ENCODE results near the gene PKHD1. TPM values are rescaled to one million over a fixed set of nuclear protein-coding genes. Genes with fewer than 3 reads are reported as not detected.
A peak's percentile ranks its signal among the peaks of the same experiment; 100 is the strongest.

Gene PKHD1
- total RNA-seq, 1 experiment from 2014 or later, result not detected

- Mint-ChIP-seq H3K27me3 (ENCODE audit: insufficient read depth, unreplicated experiment) (no peaks in the 10 kb centered on the region), H3K36me3 (ENCODE audit: insufficient read depth, unreplicated experiment) (no peaks in the 10 kb centered on the region), H3K4me1 (ENCODE audit: insufficient read depth, unreplicated experiment) (peaks cover 10% of the 10 kb centered on the region), H3K4me3 (ENCODE audit: unreplicated experiment) (no peak overlapping the region), H3K9me3 (ENCODE audit: unreplicated experiment) (no peaks in the 10 kb centered on the region), H3K27ac (ENCODE audit: low read depth, unreplicated experiment) (no peak overlapping the region)
- TF ChIP-seq CTCF (IDR thresholded peaks at IDR 0.05; ENCODE audit: unreplicated experiment), result no peak
- DNase-seq (ENCODE audit: unreplicated experiment), result no peak
- ChIA-PET POLR2A (interaction anchor here (0.6 kb wide), 1 partner anchor 862 kb away, joined by 3 read pairs; no protein-coding TSS in a partner anchor), CTCF (no interaction called here)
- intact Hi-C loops (cut with micrococcal nuclease), result no loop called here
- BruUV-seq (replicated peaks), result no TSS peak
Observed at GRCh38 chr6:51702851-51703250, 384.6 kb downstream of the PKHD1 start.

GRCh38 chr6:51684603-51685002 is 402.8 kb downstream of the PKHD1 start:
- Mint-ChIP-seq H3K36me3 (ENCODE audit: insufficient read depth, unreplicated experiment) (no peaks in the 10 kb centered on the region), H3K9me3 (ENCODE audit: unreplicated experiment) (no peaks in the 10 kb centered on the region), H3K27me3 (ENCODE audit: insufficient read depth, unreplicated experiment) (no peaks in the 10 kb centered on the region), H3K4me3 (ENCODE audit: unreplicated experiment) (no peak overlapping the region), H3K27ac (ENCODE audit: low read depth, unreplicated experiment) (no peak overlapping the region), H3K4me1 (ENCODE audit: insufficient read depth, unreplicated experiment) (peaks cover 5% of the 10 kb centered on the region)
- intact Hi-C loops (cut with micrococcal nuclease), result no loop called here
- no peak for TF ChIP-seq CTCF (IDR thresholded peaks at IDR 0.05; ENCODE audit: unreplicated experiment)
- POLR2A ChIA-PET, result no interaction called here
- no peak for DNase-seq (ENCODE audit: unreplicated experiment)
- CTCF ChIA-PET, result no interaction called here
- no TSS peak for BruUV-seq (replicated peaks)

- Mint-ChIP-seq H3K27me3 (ENCODE audit: insufficient read depth, unreplicated experiment) (no peaks in the 10 kb centered on the region), H3K27ac (ENCODE audit: low read depth, unreplicated experiment) (no peak overlapping the region), H3K4me1 (ENCODE audit: insufficient read depth, unreplicated experiment) (peaks cover under 1% of the 10 kb centered on the region), H3K9me3 (ENCODE audit: unreplicated experiment) (no peaks in the 10 kb centered on the region), H3K4me3 (ENCODE audit: unreplicated experiment) (no peak overlapping the region), H3K36me3 (ENCODE audit: insufficient read depth, unreplicated experiment) (no peaks in the 10 kb centered on the region)
- intact Hi-C loops (cut with micrococcal nuclease), result no loop called here
- ChIA-PET CTCF (no interaction called here), POLR2A (no interaction called here)
- no peak for DNase-seq (ENCODE audit: unreplicated experiment)
- no TSS peak for BruUV-seq (replicated peaks)
- no peak for TF ChIP-seq CTCF (IDR thresholded peaks at IDR 0.05; ENCODE audit: unreplicated experiment)
Observed at GRCh38 chr6:51684038-51684437, 403.4 kb downstream of the PKHD1 start.

GRCh38 chr6:51678905-51679620 is 408.4 kb downstream of the PKHD1 start:
- ChIA-PET POLR2A (interaction anchor here (0.6 to 1.1 kb wide), 6 partner anchors 18 to 572 kb away, joined by 3 to 5 read pairs (median 3); no protein-coding TSS in a partner anchor), CTCF (interaction anchor here (0.6 to 0.7 kb wide), 3 partner anchors 116 to 857 kb away, joined by 3 to 4 read pairs (median 3); no protein-coding TSS in a partner anchor)
- peak overlapping the region; percentile 75 for H3K27ac Mint-ChIP-seq (ENCODE audit: low read depth, unreplicated experiment)
- H3K36me3 Mint-ChIP-seq (ENCODE audit: insufficient read depth, unreplicated experiment), result no peaks in the 10 kb centered on the region
- no peaks in the 10 kb centered on the region for H3K4me1 Mint-ChIP-seq (ENCODE audit: insufficient read depth, unreplicated experiment)
- peak overlapping the region; percentile 36 for H3K4me3 Mint-ChIP-seq (ENCODE audit: unreplicated experiment)
- DNase-seq (ENCODE audit: unreplicated experiment), result peak; percentile 72
- H3K27me3 Mint-ChIP-seq (ENCODE audit: insufficient read depth, unreplicated experiment), result no peaks in the 10 kb centered on the region
- intact Hi-C loops (cut with micrococcal nuclease), result no loop called here
- no peaks in the 10 kb centered on the region for H3K9me3 Mint-ChIP-seq (ENCODE audit: unreplicated experiment)
- no TSS peak for BruUV-seq (replicated peaks)
- TF ChIP-seq CTCF (IDR thresholded peaks at IDR 0.05; ENCODE audit: unreplicated experiment), result no peak

All from MCF 10A (cell line).